Measurements from ENCODE around the gene UST. TPM values are rescaled to one million over a fixed set of nuclear protein-coding genes. Genes with fewer than 3 reads are reported as not detected.

The UST gene
- total RNA-seq, 1 donor from 2014 or later = under 0.01 TPM

DNA sequence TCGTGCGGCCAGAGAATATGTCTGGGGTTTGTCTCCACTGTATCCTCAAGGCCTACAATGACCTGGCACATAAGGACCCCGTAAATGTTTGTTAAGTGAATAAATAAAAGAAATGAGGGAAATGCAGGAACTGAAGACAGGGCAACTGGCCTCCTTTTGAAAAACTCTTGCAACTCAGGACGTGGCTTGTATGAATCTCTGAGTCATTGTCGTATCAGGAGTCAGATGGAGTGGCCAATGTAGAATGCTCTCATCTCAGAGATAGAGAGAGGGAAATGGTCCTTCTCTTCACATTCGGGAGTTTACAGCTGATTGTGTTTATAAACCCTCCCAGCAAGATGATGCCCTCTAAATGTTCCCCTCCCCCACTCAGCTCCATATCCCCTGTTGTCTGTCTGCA, 57.1 kb downstream of the UST start:
- DNase-seq (ENCODE audit: low read depth in 2 of 2) = no peak

DNA sequence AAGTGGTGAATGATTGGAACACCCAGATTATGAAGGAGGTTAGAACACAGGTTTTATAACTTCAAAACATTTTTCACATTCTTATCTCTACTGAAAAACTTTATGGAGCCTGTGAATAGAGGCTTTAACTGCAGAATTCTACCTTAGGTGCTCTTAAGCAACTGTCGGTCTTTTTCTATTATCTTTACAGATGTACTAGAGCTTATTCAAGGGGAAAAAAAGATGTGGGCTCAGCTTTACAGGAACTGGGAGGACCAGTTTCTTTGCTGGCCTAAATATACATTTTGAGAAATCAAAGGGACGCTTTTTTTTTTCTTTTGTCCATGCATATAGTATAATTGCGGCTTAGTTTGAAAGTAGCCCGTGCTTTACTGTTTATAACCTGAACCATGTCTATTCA, 58.9 kb downstream of the UST start:
- no peak for DNase-seq (ENCODE audit: low read depth in 2 of 2)

DNA sequence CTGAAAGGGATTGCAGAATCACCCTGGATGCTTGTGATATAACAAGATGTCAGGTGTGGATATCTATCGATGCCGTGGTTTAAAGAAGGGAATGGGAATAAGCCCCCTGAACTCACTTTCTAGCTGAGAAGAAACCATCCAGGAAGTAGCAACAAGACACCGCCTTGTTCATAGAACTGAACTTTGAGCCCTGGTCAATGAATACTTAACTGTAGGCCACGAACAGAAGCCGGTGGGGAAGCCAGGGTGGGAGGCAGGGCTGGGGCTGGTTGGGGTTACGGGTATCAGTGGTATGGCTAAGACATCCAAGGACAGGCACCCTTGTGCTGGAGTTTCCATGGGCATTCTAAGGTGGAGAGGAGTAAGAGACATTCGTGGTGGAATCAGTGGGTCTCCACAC, 61.0 kb downstream of the UST start:
- DNase-seq (ENCODE audit: low read depth in 2 of 2) = no peak

DNA sequence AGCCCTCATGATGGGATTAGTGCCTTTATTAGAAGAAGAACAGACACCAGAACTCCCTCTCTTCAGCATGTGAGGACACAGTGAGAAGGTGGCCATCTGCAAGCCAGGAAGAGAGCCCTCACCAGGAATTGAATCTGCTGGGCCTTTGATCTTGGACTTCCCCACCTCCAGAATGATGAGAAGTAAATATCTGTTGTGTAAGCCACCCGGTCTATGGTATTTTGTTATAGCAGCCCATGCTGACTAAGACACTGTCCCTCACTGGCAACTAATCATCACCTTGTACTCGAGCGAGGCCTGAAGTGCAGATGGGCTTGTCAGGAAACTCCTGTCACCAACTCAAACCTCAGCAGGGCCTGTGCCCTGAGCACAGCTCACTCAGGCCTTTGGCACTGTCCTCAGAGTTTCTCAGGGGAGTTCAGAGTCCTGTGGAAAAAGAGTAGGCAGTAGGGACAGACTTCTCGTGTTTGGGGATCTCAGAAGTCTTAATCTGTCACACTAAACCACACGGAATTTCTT, 62.0 kb downstream of the UST start:
- DNase-seq (ENCODE audit: low read depth in 2 of 2) = no peak

DNA sequence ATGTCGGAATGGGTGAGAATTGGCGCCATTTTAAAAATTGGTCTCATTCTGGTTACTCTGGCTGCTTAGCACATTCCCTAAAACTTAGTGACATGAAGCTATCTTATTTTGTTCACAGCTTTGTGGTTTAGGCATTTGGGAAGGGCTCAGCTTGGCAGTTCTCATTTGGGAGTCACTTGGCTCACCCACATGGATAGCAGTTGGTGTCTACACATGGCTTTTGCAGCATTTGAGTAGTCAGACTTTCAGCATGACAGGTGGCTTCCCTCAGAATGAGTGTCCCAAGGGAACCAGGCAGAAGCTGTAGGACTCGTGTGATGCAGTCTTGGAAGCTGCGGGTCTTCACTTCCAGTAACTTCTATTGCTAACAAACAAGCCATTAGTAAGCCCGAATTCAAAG, 64.6 kb downstream of the UST start:
- no peak for DNase-seq (ENCODE audit: low read depth in 2 of 2)

DNA sequence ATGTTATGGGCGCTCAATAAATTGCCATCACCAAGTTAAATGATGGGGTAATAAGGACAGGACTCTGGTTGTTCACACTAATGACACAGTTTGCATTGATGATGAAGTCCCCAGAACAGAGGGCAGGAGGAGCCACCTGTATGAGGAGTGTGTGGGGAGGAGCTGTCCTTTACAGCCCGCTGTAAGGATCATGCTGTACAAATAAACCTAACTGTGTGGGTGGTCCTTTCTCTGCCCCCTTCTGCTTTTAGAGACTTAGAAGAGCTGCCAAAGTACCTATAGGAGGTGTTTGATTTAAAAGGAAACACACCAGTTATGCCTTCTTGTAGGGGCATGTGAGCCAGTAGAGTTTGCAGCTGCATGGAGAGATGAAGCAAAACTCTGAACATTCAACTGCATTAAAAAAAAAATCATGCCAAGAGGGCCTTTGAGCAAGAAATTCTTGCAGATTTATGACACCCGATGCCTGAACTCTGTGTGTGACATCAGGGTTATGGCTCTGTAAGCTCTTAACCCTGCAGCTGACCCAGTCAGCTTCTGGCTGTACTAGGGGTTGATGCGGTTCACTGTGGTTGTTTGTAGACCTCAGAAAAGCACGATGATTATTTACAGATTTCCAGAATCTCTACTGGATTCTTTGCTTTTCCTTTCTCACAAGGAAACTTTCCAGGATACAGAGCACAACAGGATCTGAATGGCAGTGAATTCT, 67.4 kb downstream of the UST start:
- no peak for DNase-seq (ENCODE audit: low read depth in 2 of 2)

DNA sequence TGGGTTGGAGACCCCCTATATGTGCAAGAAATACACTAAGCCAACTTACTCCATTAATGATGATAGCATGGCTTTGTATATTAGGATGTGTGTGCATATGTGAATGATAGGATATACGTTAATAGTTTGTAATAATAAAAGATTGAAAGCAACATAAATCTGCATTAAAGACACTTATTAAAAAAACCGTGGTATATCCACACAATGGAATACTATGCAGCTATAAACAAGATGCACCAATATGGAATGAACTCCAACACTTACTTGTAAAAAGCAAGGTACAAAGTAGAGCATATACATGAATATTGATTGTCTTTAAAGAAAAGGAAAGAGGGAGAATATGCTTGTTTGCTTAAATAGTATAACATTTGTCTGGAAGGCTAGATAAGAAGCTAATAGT, 68.0 kb downstream of the UST start:
- no peak for DNase-seq (ENCODE audit: low read depth in 2 of 2)

DNA sequence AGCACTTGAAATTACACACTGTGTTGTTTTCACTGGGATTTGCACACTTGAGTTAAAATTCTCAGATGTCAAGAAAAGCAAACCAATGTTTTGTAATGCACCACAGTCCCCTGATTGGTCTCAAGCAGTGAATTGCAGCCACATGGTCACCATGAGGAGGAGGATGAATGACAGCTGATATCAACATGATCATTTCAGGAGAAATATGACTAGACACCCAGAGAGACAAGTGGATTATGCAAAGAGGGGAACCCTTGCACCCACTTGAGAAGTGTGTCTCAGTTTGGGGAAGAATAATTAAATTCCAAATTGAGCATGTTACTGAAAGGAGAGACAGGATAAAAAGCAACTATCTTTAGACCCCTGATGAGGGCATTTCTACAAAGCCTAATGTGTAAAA, 69.3 kb downstream of the UST start:
- DNase-seq (ENCODE audit: low read depth in 2 of 2) = no peak

DNA sequence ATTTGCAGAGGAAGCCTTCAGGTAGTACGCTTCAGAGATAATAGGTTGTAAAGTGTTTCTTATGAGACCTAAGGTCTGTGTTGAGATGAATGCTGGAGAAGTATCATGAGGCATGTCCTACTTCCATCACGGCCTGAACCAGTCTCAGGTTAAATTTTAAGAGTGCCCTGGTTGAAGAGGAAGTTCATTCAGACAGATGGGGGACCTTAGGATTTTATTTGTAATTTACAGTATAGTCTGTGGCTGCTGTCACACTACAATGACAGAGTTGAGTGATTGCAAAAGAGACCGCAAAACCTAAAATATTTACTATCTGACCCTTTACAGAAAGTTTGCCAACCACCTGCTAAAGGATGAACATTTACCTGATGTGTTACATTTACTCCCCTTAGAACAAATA, 70.9 kb downstream of the UST start:
- no peak for DNase-seq (ENCODE audit: low read depth in 2 of 2)

DNA sequence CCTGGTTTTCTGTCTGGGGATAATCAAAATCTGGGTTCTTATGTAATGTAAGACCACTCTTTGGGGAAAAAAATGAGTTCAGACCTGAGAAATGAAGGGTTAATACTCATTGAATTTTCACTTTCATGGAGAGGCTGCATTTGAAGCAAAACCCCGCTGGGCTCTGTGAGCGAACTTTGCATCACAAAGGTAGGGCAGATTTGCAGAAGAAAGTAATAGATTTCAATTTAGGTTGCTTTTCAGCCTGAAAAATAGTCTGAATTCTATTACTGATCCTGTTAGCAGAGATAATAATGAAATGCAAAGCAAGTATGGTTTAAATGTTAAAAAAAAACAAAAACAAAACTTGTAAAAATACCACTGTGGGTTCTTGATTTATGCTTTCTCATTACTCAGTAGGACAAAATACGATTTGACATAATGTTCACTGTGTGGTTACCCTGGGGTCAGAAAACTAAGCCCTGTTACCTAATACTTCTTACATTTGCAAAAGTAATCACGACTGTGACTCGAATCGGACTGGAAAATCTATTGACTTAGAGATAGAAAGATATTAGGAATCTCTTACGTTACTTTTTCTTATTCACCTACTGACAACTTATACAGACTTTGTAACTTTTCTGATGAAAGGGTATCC, 72.2 kb downstream of the UST start:
- DNase-seq (ENCODE audit: low read depth in 2 of 2) = no peak

DNA sequence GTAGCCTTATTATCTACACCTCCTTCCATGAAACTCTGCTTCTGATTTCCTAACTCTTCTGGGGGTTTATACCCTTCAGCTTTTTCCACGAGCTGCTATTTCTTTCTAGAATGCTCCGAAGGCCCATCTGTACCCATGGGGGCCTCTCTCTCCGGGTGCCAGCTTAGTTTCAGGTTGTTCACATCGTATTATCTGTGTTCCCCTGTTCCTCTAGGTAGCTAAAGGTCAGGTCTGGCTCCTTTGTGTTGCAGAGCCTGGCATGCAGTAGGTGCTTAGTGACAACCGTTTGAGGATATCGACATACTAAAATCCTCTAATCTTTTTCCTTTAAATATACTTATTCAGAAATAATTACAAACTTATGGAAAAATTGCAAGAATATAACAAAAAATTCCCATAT, 73.0 kb downstream of the UST start:
- no peak for DNase-seq (ENCODE audit: low read depth in 2 of 2)

DNA sequence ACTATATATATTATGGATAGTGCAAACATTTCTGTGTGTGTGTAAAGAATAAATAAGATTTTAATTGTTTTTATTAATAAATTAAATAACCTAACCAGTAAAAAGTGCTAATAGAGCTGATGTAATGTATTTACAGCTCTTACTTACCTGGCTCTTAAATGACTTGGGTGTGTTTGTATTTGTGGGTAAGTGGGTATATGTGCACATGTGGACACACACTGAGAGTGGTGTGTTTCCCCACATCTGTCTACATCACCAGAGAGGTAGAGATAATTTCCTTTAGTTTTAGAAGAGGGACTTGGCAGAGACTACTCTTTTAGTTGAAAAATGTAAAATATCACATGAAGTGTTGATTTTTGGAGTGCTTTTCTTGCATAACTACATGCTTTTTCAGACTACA, 76.0 kb downstream of the UST start:
- DNase-seq (ENCODE audit: low read depth in 2 of 2) = no peak

DNA sequence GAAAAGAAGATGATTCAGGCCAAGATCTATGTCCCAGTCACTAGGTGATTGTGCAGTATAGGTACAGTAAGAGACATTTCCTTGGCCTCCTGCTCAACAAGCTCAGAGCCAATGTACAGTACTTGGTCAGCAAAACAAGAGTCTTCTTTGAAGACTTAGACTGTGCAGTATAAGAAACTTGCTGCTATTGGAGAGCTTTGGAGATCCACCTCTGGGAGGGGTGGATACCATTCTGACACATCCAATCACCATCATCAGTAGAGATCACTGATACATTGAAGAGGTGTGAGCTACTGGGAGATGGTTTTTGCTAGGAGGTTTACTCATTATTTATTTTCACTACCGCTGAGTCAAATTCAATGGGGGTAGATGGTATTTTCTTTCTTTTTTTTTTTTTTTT, 77.5 kb downstream of the UST start:
- DNase-seq (ENCODE audit: low read depth in 2 of 2) = no peak

DNA sequence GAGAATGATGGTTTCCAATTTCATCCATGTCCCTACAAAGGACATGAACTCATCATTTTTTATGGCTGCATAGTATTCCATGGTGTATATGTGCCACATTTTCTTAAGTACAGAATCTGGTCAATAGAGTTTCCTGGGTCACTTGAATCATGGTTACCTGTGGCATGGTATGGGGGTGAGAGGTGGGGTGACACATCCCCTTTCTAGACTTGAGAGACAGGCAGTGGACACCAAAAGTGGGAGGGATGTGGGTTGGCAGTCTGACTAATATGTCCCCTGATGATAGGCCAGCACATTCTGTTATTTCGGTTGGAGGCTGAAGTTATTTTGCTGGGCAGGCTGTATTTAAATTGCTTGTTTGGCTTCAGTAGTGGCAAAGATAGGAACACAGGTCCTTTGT, 78.1 kb downstream of the UST start:
- no peak for DNase-seq (ENCODE audit: low read depth in 2 of 2)

DNA sequence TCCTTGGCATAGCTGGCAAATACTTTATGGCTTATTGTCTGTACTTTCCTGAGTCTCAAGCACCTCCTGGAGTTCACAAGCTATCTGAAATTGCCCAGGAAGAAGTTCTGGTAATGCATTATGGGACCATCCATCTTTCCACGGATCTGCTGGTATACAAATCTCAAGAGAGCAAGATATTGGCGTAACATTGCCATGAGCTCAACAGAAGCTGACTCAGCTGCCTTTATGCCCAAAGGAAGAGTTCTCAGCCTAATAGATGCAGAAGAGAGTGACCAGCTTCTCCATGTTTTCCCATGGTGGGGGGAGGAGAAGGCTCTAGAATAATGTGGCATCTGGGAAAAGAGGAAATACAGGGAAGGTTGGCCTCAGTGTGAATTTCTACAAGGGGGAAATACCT, 78.7 kb downstream of the UST start:
- DNase-seq (ENCODE audit: low read depth in 2 of 2) = no peak

DNA sequence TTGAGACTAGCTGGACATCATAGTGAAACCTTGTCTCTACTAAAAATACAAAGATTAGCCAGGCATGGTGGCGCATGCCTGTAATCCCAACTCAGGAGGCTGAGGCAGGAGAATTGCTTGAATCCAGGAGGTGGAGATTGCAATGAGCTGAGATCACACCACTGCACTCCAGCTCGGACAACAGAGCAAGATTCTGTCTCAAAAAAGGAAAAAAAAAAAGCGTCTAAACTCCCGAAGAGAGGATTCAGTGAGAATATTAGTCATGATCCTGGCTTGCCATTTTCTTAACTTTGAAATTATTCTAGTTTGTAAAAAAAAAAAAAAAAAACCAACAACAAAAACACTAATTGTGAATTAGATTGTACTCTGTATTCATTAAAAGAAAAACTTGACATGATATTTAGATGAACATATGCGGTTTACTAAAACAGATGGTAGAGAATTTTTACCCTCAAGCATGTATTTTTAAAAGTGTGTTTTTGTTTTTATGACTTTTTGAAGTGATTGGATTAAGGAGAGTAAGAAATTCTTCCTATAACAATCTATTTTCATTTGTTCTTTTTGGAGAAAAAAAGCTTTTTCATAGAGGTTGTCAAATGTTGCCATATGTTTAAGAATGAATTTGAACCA, 80.7 kb downstream of the UST start:
- no peak for DNase-seq (ENCODE audit: low read depth in 2 of 2)

DNA sequence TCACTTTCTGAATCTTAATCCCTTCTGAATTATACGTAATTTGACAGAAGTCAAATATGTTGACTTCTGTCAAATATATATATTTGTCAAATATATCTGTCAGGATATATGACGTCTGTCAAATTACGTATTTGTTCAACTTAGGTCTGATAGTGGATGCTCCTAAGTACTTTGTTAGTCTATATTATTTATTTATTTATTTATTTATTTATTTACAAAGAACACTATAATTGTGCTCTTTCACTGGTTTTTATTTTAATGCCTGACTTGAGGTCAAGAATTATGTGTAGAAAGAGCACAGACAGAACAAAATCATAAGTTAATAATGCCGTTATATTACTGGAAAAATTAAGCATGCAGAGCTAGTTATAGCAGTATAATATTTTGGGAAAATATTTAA, 81.2 kb downstream of the UST start:
- no peak for DNase-seq (ENCODE audit: low read depth in 2 of 2)

DNA sequence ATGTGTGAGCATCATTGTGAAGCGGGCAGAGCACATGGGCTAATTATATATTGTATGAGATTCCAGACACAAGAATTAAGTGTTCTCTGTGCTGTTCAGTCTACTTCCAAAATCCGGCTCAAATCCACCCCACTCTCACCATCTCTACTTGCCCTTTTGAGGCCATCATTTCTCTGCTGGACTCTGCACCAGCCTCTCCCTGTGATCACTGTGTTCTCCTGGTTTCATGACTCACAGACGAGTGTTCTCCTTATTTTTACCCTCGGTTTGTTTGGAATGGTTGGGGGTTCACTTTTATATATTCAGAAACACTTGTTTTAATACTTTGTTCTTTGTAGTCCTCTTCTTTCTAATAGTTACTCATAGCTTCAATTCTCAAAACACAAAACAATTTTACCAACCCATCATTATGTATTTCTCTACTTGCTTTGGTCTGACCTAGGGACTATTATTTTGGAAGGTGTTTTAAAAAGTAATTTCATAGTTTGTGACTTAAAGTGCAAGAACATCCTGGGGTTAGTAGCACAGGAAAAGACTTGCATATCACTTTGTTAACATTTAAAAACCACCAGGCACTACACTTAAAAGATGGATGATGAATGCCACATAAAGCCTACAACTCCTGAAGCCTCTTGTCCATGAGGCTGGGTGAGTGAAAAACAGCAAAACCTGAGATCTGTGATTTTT, 82.7 kb downstream of the UST start:
- no peak for DNase-seq (ENCODE audit: low read depth in 2 of 2)

DNA sequence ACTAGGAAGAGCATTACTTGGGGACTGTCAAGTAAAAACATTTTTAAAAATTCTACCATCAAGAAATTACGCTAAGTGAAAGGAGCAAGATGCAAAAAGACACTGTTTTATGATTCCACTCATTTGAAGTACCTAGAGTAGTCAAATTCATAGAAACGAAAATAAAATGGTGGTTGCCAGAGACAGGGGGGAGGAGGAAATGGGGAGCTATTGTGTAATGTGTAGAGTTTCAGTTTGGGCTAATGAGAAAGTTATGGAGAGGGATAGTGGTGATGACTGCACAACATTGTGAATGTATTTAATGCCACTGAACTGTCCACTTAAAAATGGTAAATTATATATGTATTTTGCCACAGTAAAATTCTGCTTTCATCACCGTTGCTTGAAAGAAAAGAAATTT, 83.8 kb downstream of the UST start:
- DNase-seq (ENCODE audit: low read depth in 2 of 2) = no peak

DNA sequence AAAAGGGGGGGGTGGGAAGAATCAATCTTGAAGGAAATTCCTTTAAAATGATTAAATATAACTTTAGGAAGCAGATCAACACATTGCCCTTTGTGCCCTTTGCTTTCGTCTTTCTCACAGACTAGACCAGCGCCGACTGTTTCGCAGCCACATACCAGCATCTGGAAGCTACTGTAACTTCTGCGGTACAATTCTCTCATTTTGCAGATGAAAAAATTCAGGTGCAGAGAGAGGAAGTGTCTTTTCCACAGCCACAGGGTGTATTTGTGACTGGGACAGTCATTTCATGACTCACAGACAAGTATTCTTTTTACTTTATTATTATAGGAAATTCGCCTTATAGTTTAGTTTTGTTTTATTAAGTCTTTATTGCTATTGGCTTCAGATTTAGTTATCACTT, 84.2 kb downstream of the UST start:
- DNase-seq (ENCODE audit: low read depth in 2 of 2) = no peak

DNA sequence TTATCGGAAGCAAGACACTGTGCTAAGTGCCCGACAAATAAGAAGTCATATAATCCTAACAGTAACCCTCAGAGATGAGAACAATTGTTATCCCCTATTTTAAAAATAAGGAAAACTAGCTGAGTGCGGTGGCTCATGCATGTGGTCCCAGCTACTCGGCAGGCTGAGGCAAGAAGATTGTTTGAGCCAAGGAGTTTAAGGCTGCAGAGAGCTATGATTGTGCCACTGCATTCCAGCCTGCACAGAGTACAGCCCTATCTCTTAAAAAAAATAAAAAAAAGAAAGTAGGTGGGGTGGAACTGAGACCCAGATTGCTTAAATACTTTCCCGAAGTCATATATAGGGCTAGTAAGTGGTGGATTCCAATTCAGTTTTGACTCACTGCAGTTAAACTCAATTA, 84.7 kb downstream of the UST start:
- DNase-seq (ENCODE audit: low read depth in 2 of 2) = no peak

DNA sequence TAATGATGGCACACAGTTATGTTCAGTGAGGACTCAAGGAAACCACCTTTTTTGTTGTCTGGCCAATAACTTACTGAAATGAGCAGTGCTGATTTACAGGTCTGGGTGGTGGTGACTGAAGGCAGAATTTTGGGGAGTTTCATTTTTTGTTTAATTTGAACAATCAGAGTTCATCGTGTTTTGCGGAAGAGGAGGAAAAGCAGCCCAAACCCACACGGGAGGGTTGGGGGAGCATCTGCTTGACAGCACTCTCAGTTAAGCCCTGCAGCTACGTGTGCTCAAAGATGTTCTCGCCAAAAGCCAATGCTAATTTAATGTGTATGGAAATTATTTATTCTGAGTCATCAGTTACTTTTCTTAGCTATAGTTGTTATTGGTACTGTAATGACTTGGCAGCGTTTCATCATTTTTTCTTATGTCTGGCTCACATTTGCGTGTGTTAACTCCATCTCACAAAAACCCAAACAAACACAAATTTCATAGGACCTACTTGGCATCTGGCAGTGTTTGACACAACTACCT, 89.2 kb downstream of the UST start:
- DNase-seq (ENCODE audit: low read depth in 2 of 2) = no peak
